Body of pancreas (tissue), 4 donors: ENCODE measurements around the gene HECW1.

ENCODE experiments used
- CTCF ChIP-seq, 7 experiments: fragments of 450-650 bp in 4 of 7; fragments of 200-600 bp in 3 of 7; sonication (generic) in 3 of 7; IDR thresholded peaks; one replicate each; pipeline ENCODE4 v1.5.1; 2016 to 2019; ENCODE audit warnings: antibody characterized with exemption in 7 of 7
- POLR2A ChIP-seq, 3 donors: fragments of 450-650 bp; IDR thresholded peaks; one replicate each; pipeline ENCODE4 v1.6.1; 2016; ENCODE audit warnings: antibody characterized with exemption in 3 of 3, mild to moderate bottlenecking in 2 of 3

GRCh38 chr7:43537765-43538403, 425.4 kb downstream of the HECW1 start:
- no peak for TF ChIP-seq CTCF (IDR thresholded peaks at IDR 0.05)
- TF ChIP-seq POLR2A (IDR thresholded peaks at IDR 0.05), result no peak
